Liver (tissue), 9 donors: Measurements from ENCODE around the gene MON1B. TPM values are rescaled to one million over a fixed set of nuclear protein-coding genes. Genes with fewer than 3 reads are reported as not detected.

Experiments used
- DNase-seq: peaks from one replicate; pipeline ENCODE4 v3.0.0-alpha.2; 2017; ENCODE audit warnings: low spot score
- H3K27ac ChIP-seq, 2 donors: one replicate each; pipeline ENCODE4 v1.7.0; 2013; ENCODE audit warnings: inconsistent platforms in 2 of 2, low read length in 2 of 2, control low read depth in 1 of 2, low read depth in 1 of 2, mild to moderate bottlenecking in 1 of 2
- H3K27me3 ChIP-seq, 4 donors: one replicate each; pipeline versions ENCODE4 v1.6.1 to v1.7.0; 2013; ENCODE audit warnings: low read length in 3 of 4, inconsistent platforms in 1 of 4, mild to moderate bottlenecking in 1 of 4, moderate library complexity in 1 of 4; ENCODE audit not compliant: control insufficient read depth in 4 of 4, insufficient read depth in 4 of 4
- H3K36me3 ChIP-seq, 4 donors: one replicate each; pipeline versions ENCODE4 v1.6.1 to v1.7.0; 2013; ENCODE audit warnings: low read length in 3 of 4, mild to moderate bottlenecking in 3 of 4, low read depth in 1 of 4, moderate library complexity in 1 of 4; ENCODE audit not compliant: control insufficient read depth in 4 of 4, insufficient read depth in 3 of 4
- H3K4me1 ChIP-seq, 4 donors: one replicate each; pipeline versions ENCODE4 v1.6.1 to v1.7.0; 2013; ENCODE audit warnings: low read length in 3 of 4, mild to moderate bottlenecking in 3 of 4, moderate library complexity in 1 of 4; ENCODE audit not compliant: control insufficient read depth in 4 of 4, insufficient read depth in 4 of 4
- H3K4me3 ChIP-seq, 3 donors: one replicate each; pipeline versions ENCODE4 v1.6.1 to v1.7.0; 2013; ENCODE audit warnings: low read length in 3 of 3, control low read depth in 1 of 3, low read depth in 1 of 3, mild to moderate bottlenecking in 1 of 3
- H3K9ac ChIP-seq, 2 donors: one replicate each; pipeline ENCODE4 v1.7.0; 2013; ENCODE audit warnings: low read length in 2 of 2, mild to moderate bottlenecking in 2 of 2, moderate library complexity in 2 of 2, control low read depth in 1 of 2, low read depth in 1 of 2
- H3K9me3 ChIP-seq, 4 donors: one replicate each; pipeline versions ENCODE4 v1.6.1 to v1.7.0; 2013; ENCODE audit warnings: low read length in 3 of 4; ENCODE audit not compliant: control insufficient read depth in 4 of 4
- FOXA2 ChIP-seq: IDR thresholded peaks from 2 replicates; pipeline ENCODE4 v1.6.1; 2016; ENCODE audit warnings: antibody characterized with exemption
- GABPA ChIP-seq, 2 donors: IDR thresholded peaks in 1 of 2; conservative IDR thresholded peaks in 1 of 2; 2 replicates each; pipeline ENCODE4 v1.6.1; 2016; ENCODE audit warnings: antibody characterized with exemption in 2 of 2, mild to moderate bottlenecking in 1 of 2, moderate library complexity in 1 of 2
- HNF4A ChIP-seq, 2 donors: conservative IDR thresholded peaks; 2 replicates each; pipeline ENCODE4 v1.6.1; 2016; ENCODE audit warnings: antibody characterized with exemption in 2 of 2, mild to moderate bottlenecking in 2 of 2
- JUND ChIP-seq, 2 donors: IDR thresholded peaks; 2 replicates each; pipeline ENCODE4 v1.6.1; 2016; ENCODE audit warnings: antibody characterized with exemption in 2 of 2
- NR2F2 ChIP-seq: IDR thresholded peaks from 2 replicates; pipeline ENCODE4 v1.6.1; 2016; ENCODE audit warnings: antibody characterized with exemption
- RAD21 ChIP-seq, 2 donors: IDR thresholded peaks; 2 replicates each; pipeline ENCODE4 v1.6.1; 2016; ENCODE audit warnings: antibody characterized with exemption in 2 of 2, mild to moderate bottlenecking in 2 of 2
- SP1 ChIP-seq: IDR thresholded peaks from 2 replicates; pipeline ENCODE4 v1.6.1; 2018; ENCODE audit warnings: antibody characterized with exemption, mild to moderate bottlenecking
- YY1 ChIP-seq: IDR thresholded peaks from 2 replicates; pipeline ENCODE4 v1.6.1; 2016; ENCODE audit warnings: antibody characterized with exemption, mild to moderate bottlenecking
- WGBS: extraction: QIAGEN DNeasy Blood & Tissue Kit; methylation state at CpG from one replicate; pipeline ENCODE4 v1.1.7; 2013; 5-methylcytosine and 5-hydroxymethylcytosine counted together
- polyA plus RNA-seq, 2 donors: library from polyadenylated mRNA; stranded (reverse) in 1 of 2; unstranded in 1 of 2; fragments of 200-250 nt in 1 of 2; fragments of >200 nt in 1 of 2; fragmentation: Nextera tagmentation in 1 of 2; extraction: Ambion mirVana in 1 of 2; gene quantifications; one replicate each; pipeline versions ENCODE4 v1.2.1 to v1.2.3, GENCODE V29; 2013 to 2015
- total RNA-seq, 2 donors: library from RNA; depleted of rRNA; stranded (reverse); fragments of >200 nt; gene quantifications; one replicate each; pipeline ENCODE4 v1.2.3, GENCODE V29; 2014
- TF ChIP-seq, protein P1 (sequence below): IDR thresholded peaks from 2 replicates; pipeline ENCODE4 v1.6.1; 2016; ENCODE audit warnings: antibody characterized with exemption
- TF ChIP-seq, protein P2 (sequence below): IDR thresholded peaks from 2 replicates; pipeline ENCODE4 v1.6.1; 2016; ENCODE audit warnings: antibody characterized with exemption, mild to moderate bottlenecking
- donor health status: healthy.
- donor health status: healthy.
- donor health status: healthy.
- donor health status: healthy.
- donor health status: healthy.

Gene MON1B
- total and polyA plus RNA-seq, 4 donors: 7.1 to 23.5 (median 12.4) TPM

DNA sequence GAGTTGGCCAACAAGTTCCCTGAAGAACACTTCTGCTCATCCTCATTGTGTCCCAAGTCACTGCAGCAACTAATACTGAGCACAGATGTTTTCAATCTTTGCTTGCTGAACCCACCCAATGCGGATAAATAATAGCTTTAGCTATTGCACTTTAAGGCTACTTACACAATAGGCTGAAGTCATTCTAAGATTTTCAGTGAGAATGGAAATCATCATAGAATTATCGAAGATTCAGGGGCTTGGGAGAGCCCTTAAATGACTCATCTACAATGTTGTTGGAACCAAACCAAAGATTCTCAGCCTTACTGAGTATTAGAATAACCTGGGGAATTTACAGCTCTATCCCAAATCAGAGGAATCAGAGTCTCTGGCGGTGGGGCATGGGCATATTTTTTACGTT, 59.4 kb downstream of the MON1B start:
- H3K9me3 ChIP-seq: no peaks in the 10 kb centered on the region
- H3K36me3 ChIP-seq: no peaks in the 10 kb centered on the region
- TF ChIP-seq RAD21 (IDR thresholded peaks at IDR 0.05) (no peak), FOXA2 (no peak), JUND (IDR thresholded peaks at IDR 0.05) (no peak), SP1 (no peak), HNF4A (conservative IDR thresholded peaks at IDR 0.05) (no peak), GABPA (IDR thresholded peaks at IDR 0.05 in 1 of 2, conservative IDR thresholded peaks at IDR 0.05 in 1 of 2) (no peak), NR2F2 (no peak), YY1 (no peak)
- TF ChIP-seq, protein P1, sequence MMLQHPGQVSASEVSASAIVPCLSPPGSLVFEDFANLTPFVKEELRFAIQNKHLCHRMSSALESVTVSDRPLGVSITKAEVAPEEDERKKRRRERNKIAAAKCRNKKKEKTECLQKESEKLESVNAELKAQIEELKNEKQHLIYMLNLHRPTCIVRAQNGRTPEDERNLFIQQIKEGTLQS: no peak
- TF ChIP-seq, protein P2, sequence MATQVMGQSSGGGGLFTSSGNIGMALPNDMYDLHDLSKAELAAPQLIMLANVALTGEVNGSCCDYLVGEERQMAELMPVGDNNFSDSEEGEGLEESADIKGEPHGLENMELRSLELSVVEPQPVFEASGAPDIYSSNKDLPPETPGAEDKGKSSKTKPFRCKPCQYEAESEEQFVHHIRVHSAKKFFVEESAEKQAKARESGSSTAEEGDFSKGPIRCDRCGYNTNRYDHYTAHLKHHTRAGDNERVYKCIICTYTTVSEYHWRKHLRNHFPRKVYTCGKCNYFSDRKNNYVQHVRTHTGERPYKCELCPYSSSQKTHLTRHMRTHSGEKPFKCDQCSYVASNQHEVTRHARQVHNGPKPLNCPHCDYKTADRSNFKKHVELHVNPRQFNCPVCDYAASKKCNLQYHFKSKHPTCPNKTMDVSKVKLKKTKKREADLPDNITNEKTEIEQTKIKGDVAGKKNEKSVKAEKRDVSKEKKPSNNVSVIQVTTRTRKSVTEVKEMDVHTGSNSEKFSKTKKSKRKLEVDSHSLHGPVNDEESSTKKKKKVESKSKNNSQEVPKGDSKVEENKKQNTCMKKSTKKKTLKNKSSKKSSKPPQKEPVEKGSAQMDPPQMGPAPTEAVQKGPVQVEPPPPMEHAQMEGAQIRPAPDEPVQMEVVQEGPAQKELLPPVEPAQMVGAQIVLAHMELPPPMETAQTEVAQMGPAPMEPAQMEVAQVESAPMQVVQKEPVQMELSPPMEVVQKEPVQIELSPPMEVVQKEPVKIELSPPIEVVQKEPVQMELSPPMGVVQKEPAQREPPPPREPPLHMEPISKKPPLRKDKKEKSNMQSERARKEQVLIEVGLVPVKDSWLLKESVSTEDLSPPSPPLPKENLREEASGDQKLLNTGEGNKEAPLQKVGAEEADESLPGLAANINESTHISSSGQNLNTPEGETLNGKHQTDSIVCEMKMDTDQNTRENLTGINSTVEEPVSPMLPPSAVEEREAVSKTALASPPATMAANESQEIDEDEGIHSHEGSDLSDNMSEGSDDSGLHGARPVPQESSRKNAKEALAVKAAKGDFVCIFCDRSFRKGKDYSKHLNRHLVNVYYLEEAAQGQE: no peak
- no peak overlapping the region for H3K9ac ChIP-seq
- H3K27ac ChIP-seq: no peak overlapping the region
- peaks cover 0 to 2% (median 0%) of the 10 kb centered on the region in 4 donors for H3K27me3 ChIP-seq
- 86% methylated on average over 4 of the region's 4 CpGs for WGBS
- DNase-seq: no peak
- no peak overlapping the region for H3K4me3 ChIP-seq
- no peaks in the 10 kb centered on the region for H3K4me1 ChIP-seq

Other genes starting within 250 kb of the MON1B start
- gene SYCE1L, start 8.2 kb downstream of the MON1B start, total RNA-seq: not detected
- gene SYCE1L, start 8.2 kb downstream of the MON1B start, polyA plus RNA-seq: under 1 TPM; 0.51 to 0.69 TPM
- gene ADAMTS18, start 243.8 kb downstream of the MON1B start, total RNA-seq: under 1 TPM; under 0.01 to 0.17 TPM
- gene ADAMTS18, start 243.8 kb downstream of the MON1B start, polyA plus RNA-seq: not detected